Neural progenitor cell (in vitro differentiated cells): Measurements from ENCODE around the gene STX8.

Experiments used
- CTCF ChIP-seq: fragments of 200-600 bp; sonication (generic); IDR thresholded peaks from 2 replicates; pipeline ENCODE4 v1.5.1; 2017; ENCODE audit warnings: antibody characterized with exemption, mild to moderate bottlenecking
- EZH2 ChIP-seq: fragments of 200-600 bp; sonication (generic); IDR thresholded peaks from 2 replicates; pipeline ENCODE4 v1.6.1; 2017; ENCODE audit warnings: antibody characterized with exemption, mild to moderate bottlenecking, moderate library complexity

- no peak for TF ChIP-seq CTCF
- TF ChIP-seq EZH2, result no peak
Measured at GRCh38 chr17:9255833-9256232, 319.8 kb downstream of the STX8 start.
